GM12801 (cell line): ENCODE data around the gene GMCL1.

Experiments used
- TF ChIP-seq, protein P1 (sequence below): IDR thresholded peaks from one replicate; pipeline ENCODE4 v1.5.1; 2011; ENCODE audit warnings: control low read depth; ENCODE audit not compliant: insufficient read length; ENCODE audit errors: extremely low read depth

GMCL1 gene

DNA sequence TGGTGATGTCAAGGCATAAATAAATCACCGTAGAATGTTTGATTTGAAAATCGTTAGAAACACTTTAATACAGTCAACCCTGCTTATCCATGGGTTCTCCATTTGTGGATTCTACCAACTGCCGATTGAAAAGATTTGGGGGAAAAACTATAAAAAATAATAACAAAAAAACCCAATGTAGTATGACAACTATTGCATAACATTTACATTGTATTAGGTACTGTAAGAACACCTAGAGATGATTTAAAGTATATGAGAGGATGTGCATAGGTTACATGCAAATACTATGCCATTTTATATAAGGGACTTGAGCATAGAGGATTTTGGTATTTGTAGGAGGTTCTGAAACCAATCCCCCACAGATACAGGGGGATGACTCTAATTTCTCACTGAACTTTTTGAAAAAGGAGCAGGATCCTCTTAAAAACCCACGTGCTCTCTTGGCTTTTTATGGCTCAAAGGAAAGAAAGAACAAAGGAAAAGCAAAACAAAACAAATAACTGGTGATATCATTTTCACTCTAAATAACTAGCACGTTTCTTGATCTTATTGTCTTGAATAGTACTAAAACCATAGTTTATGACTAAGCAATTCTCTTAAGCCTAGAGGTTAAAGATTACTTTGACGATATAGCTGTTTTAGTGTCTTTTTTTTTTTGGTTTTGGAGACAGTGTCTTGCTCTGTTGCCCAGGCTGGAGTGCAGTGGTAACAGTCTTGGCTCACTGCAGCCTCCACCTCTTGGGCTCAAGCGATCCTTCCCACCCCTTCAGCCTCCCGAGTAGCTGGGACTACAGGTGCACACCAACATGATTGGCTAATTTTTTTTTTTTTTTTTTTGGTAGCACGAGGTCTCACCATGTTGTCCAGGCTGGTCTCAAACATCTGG, 17.0 kb downstream of the GMCL1 start:
- TF ChIP-seq, protein P1, sequence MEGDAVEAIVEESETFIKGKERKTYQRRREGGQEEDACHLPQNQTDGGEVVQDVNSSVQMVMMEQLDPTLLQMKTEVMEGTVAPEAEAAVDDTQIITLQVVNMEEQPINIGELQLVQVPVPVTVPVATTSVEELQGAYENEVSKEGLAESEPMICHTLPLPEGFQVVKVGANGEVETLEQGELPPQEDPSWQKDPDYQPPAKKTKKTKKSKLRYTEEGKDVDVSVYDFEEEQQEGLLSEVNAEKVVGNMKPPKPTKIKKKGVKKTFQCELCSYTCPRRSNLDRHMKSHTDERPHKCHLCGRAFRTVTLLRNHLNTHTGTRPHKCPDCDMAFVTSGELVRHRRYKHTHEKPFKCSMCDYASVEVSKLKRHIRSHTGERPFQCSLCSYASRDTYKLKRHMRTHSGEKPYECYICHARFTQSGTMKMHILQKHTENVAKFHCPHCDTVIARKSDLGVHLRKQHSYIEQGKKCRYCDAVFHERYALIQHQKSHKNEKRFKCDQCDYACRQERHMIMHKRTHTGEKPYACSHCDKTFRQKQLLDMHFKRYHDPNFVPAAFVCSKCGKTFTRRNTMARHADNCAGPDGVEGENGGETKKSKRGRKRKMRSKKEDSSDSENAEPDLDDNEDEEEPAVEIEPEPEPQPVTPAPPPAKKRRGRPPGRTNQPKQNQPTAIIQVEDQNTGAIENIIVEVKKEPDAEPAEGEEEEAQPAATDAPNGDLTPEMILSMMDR: no peak

DNA sequence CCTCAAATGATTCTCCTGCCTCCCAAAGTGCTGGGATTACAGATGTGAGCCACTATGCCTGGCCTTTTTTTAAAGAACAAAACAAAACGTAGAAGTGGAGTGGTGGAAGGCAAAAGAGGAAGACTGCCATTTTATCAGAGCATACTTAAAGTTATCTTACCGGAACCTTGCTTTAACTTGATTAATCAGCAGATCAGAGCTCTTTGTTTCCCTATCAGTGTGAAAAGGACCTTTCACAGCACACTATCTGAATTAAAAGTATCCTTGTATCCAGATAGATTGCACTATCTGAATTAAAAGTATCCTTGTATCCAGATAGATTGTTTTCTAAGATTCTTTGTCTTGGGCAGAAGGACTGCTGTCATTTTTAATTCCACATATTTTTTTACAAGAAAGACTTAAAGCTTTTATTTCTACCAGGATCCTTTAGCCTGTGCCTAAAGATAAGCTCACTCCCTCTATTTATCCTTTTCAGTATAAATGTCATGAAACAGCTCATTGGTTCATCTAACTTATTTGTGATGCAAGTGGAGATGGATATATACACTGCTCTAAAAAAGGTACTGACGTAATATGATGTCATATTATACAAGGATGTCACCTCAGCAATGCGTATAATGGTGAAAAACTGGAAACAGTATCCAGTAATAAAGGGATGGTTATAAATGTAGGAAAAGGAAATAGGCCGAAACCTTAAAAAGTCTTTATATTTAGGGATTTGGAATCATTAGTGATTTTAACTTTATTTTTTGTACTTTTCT, 17.8 kb downstream of the GMCL1 start:
- TF ChIP-seq, protein P1: no peak

DNA sequence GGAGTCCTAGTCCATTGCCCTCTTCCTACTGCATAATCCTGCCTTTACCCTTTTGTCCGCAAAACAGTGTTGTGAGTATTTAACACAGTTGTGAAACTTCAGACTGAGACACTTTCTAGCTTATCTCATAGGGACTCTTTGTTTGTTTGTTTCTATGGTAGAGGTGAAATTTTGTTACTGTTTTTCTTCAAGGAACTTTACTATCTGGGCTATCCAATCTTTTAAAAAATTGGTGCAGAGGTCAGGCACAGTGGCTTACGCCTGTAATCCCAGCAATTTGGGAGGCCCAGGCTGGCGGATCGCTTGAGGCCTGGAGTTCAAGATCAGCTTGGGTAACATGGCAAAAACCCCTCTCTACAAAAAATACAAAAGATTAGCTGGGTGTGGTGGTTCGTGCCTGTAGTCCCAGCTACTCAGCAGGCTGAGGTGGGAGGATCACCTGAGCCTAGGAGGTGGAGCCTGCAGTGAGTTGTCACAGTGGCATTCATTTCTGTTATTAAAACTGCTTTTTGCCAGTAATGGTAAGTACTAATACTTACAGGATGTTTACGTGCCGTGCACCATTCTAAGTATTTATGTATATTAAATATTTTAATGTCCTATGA, 18.8 kb downstream of the GMCL1 start:
- TF ChIP-seq, protein P1: no peak

DNA sequence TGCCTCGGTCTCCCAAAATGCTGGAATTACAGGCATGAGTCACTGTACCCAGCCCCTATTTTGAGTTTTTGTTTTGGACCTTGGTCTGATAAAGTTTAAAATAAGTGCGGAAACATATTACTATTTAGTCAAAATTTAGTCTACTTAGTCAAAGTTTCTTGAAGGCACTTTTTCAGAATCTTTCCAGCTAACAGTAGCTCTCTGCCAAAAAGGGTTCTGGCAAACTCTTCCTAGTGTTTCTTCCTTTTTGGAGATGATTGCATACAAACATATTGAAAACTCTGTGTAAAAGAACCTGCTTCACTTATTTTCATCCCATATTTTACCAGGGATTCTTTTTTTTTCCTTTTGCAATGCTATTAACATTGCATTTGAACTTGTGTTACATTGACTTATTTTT, 28.8 kb downstream of the GMCL1 start:
- TF ChIP-seq, protein P1: no peak

DNA sequence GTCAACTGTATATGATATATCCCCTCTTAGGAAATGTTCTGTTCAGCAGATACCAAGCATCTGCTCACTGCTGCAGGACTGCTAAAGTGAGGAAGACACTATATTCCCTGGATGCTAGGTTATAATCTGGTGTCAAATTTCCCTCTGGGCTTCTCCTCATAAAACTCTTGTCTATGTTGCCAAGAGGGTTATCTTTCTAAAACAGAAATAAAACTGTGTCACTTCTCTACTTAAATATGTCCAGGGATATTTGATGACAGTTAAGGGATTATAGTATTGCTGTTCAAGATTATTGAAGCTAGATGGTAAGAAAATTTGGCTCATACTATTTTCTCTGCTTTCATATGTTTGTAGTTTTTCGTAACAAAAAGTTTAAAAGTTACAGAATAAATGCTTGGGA, 33.8 kb downstream of the GMCL1 start:
- TF ChIP-seq, protein P1: no peak

DNA sequence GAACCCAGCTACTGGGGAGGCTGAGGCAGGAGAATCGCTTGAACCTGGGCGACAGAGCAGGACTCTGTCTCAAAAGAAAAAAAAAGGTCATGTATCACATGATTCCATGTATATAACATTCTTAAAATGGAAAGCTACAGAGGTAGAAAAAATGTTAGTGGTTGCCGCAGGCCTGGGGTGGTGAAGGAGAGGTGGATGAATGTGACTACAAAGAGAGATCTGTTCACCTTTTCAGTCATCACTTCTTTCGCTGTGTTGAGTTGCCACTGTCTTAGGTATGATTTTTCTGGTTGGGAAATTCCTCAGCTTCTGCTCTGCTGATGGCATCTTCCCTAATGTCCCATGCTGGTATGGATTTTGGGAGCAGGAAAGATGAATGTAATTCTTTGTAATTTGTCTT, 59.0 kb downstream of the GMCL1 start:
- TF ChIP-seq, protein P1: no peak

DNA sequence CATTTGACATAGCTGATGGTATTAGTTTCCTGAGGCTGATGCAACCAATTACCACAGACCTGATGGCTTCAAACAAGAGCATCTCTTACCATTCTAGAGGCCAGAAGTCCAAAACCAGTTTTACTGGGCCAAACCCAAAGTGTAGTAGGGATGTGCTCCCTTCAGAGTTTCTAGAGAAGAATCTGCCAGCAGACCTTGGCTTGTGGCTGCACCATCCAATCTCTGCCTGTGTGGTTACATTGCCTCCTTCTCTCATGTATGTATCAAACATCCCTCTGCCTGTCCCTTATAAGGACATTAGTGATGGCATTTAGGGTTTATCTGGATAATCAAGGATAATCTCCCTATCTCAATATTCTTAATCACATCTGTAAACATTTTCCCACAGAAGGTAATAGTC, 59.8 kb downstream of the GMCL1 start:
- TF ChIP-seq, protein P1: no peak
